Ascending aorta (tissue), 2 donors: Measurements from ENCODE around the gene ANO4. TPM values are rescaled to one million over a fixed set of nuclear protein-coding genes. Genes with fewer than 3 reads are reported as not detected.
"Not testable (repeated sequence)": the region's sequence is repeated elsewhere in the genome, so short reads cannot be mapped to it uniquely, and the experiment has no call there.

ENCODE experiments used
- DNase-seq, 2 donors: peaks; one replicate each; pipeline ENCODE4 v3.0.0-alpha.2; 2019; ENCODE audit warnings: low spot score in 2 of 2
- H3K27ac ChIP-seq, 2 donors: fragments of 200-600 bp; sonication (generic); one replicate each; pipeline ENCODE4 v1.5.1; 2016 to 2017; ENCODE audit warnings: mild to moderate bottlenecking in 1 of 2
- H3K27me3 ChIP-seq: fragments of 200-600 bp; sonication (generic); one replicate; pipeline ENCODE4 v1.5.1; 2017
- H3K36me3 ChIP-seq, 2 donors: fragments of 200-600 bp; sonication (generic); one replicate each; pipeline ENCODE4 v1.5.1; 2016
- H3K4me1 ChIP-seq, 2 donors: fragments of 200-600 bp; sonication (generic); one replicate each; pipeline ENCODE4 v1.5.1; 2016 to 2017; ENCODE audit warnings: mild to moderate bottlenecking in 1 of 2
- H3K4me3 ChIP-seq, 2 donors: fragments of 200-600 bp; sonication (generic); one replicate each; pipeline ENCODE4 v1.5.1; 2016 to 2017; ENCODE audit warnings: mild to moderate bottlenecking in 1 of 2
- H3K9me3 ChIP-seq, 2 donors: fragments of 200-600 bp; sonication (generic); one replicate each; pipeline ENCODE4 v1.5.1; 2016
- CTCF ChIP-seq, 3 experiments: fragments of 200-600 bp in 2 of 3; fragments of 450-650 bp in 1 of 3; sonication (generic) in 2 of 3; IDR thresholded peaks; one replicate each; pipeline ENCODE4 v1.5.1; 2016 to 2019; ENCODE audit warnings: antibody characterized with exemption in 3 of 3, mild to moderate bottlenecking in 1 of 3, moderate library complexity in 1 of 3
- intact Hi-C: fragments of 100-400 bp; cut with DNase I; formaldehyde crosslinking; loops from one replicate; pipeline ENCODE4 v1.15.1; 2023
- total RNA-seq: library from RNA; depleted of rRNA; stranded (reverse); fragments of >200 nt; gene quantifications from one replicate; pipeline ENCODE4 v1.1.0, GENCODE V29; 2016

The ANO4 gene
- total RNA-seq, 1 donor from 2014 or later = 0.11 TPM

- H3K4me1 ChIP-seq = peaks cover 0 to 8% of the 10 kb centered on the region in 2 donors
- no peaks in the 10 kb centered on the region for H3K9me3 ChIP-seq
- no peak overlapping the region for H3K27ac ChIP-seq
- intact Hi-C loops = no loop called here
- no peak for TF ChIP-seq CTCF (IDR thresholded peaks at IDR 0.05)
- no peak for DNase-seq
- H3K27me3 ChIP-seq = no peaks in the 10 kb centered on the region
- H3K4me3 ChIP-seq = no peak overlapping the region
- H3K36me3 ChIP-seq = no peaks in the 10 kb centered on the region
Observed at GRCh38 chr12:101055940-101056339, 261.4 kb downstream of the ANO4 start.

- H3K36me3 ChIP-seq, H3K4me3 ChIP-seq, DNase-seq, H3K27me3 ChIP-seq, H3K9me3 ChIP-seq, H3K4me1 ChIP-seq, H3K27ac ChIP-seq, intact Hi-C loops: not testable (repeated sequence)
Observed at GRCh38 chr12:101062508-101062907, 267.9 kb downstream of the ANO4 start.

GRCh38 chr12:101064721-101065120 lies 270.1 kb downstream of the ANO4 start:
- intact Hi-C loops = no loop called here
- Histone ChIP-seq H3K9me3 (no peaks in the 10 kb centered on the region), H3K27ac (no peak overlapping the region), H3K27me3 (no peaks in the 10 kb centered on the region), H3K36me3 (no peaks in the 10 kb centered on the region), H3K4me3 (no peak overlapping the region), H3K4me1 (no peaks in the 10 kb centered on the region)
- DNase-seq = no peak
- no peak for TF ChIP-seq CTCF (IDR thresholded peaks at IDR 0.05)

- Histone ChIP-seq H3K4me1 (no peaks in the 10 kb centered on the region), H3K27me3 (no peaks in the 10 kb centered on the region), H3K4me3 (no peak overlapping the region), H3K9me3 (no peaks in the 10 kb centered on the region), H3K36me3 (no peaks in the 10 kb centered on the region), H3K27ac (no peak overlapping the region)
- TF ChIP-seq CTCF (IDR thresholded peaks at IDR 0.05) = no peak
- DNase-seq = no peak
- intact Hi-C loops = no loop called here
Observed at GRCh38 chr12:101066489-101066888, 271.9 kb downstream of the ANO4 start.

- Histone ChIP-seq H3K4me1 (no peaks in the 10 kb centered on the region), H3K9me3 (no peaks in the 10 kb centered on the region), H3K27ac (no peak overlapping the region), H3K36me3 (no peaks in the 10 kb centered on the region), H3K4me3 (no peak overlapping the region), H3K27me3 (no peaks in the 10 kb centered on the region)
- no peak for TF ChIP-seq CTCF (IDR thresholded peaks at IDR 0.05)
- no peak for DNase-seq
- intact Hi-C loops = no loop called here
Observed at GRCh38 chr12:101068402-101068801, 273.8 kb downstream of the ANO4 start.

GRCh38 chr12:101068836-101069235 lies 274.3 kb downstream of the ANO4 start:
- H3K4me3 ChIP-seq = no peak overlapping the region
- H3K4me1 ChIP-seq = no peaks in the 10 kb centered on the region
- DNase-seq = no peak
- H3K36me3 ChIP-seq = no peaks in the 10 kb centered on the region
- no peak for TF ChIP-seq CTCF (IDR thresholded peaks at IDR 0.05)
- intact Hi-C loops = no loop called here
- H3K9me3 ChIP-seq = no peaks in the 10 kb centered on the region
- H3K27ac ChIP-seq = no peak overlapping the region
- no peaks in the 10 kb centered on the region for H3K27me3 ChIP-seq
